K562 (cell line): ENCODE data around the gene ZNF625. TPM values are rescaled to one million over a fixed set of nuclear protein-coding genes. Genes with fewer than 3 reads are reported as not detected.

Experiments
- ATF1 ChIP-seq, 2 experiments: fragments of 450-650 bp in 1 of 2; IDR thresholded peaks; 2 replicates each; pipeline ENCODE4 v1.6.1; 2016; ENCODE audit warnings: missing compliant biosample characterization in 1 of 2, missing genetic modification characterization in 1 of 2
- E4F1 ChIP-seq: fragments of 250-450 bp; sonication (Bioruptor Pico); IDR thresholded peaks from 2 replicates; pipeline ENCODE4 v1.5.0; 2021; ENCODE audit warnings: mild to moderate bottlenecking, borderline replicate concordance
- EP300 ChIP-seq: IDR thresholded peaks from 2 replicates; pipeline ENCODE4 v1.6.1; 2012; ENCODE audit warnings: low read length, improper control_type of control experiment
- EP400 ChIP-seq: fragments of 450-650 bp; IDR thresholded peaks from 2 replicates; pipeline ENCODE4 v1.6.1; 2017; ENCODE audit warnings: antibody characterized with exemption, mild to moderate bottlenecking, moderate library complexity
- ETV1 ChIP-seq: fragments of 450-650 bp; conservative IDR thresholded peaks from 2 replicates; pipeline ENCODE4 v1.6.1; 2016; ENCODE audit warnings: missing genetic modification characterization, control low read depth, low read depth, missing compliant biosample characterization
- ETV6 ChIP-seq, 3 experiments: fragments of 150-350 bp in 1 of 3; sonication (generic) in 1 of 3; formaldehyde crosslinking in 1 of 3; IDR thresholded peaks; 2 replicates each; pipeline versions ENCODE4 v1.6.1 to v1.8.0; 2014 to 2022; ENCODE audit warnings: borderline replicate concordance in 2 of 3, low read depth in 2 of 3, antibody characterized with exemption in 1 of 3, low read length in 1 of 3, mild to moderate bottlenecking in 1 of 3, missing genetic modification reagents in 1 of 3
- NR1H2 ChIP-seq: sonication (generic); formaldehyde crosslinking; IDR thresholded peaks from 2 replicates; pipeline ENCODE4 v1.4.0; 2020; ENCODE audit warnings: mild to moderate bottlenecking, missing genetic modification reagents
- OTX1 ChIP-seq: fragments of 450-650 bp; formaldehyde crosslinking; IDR thresholded peaks from 2 replicates; pipeline ENCODE4 v1.4.0; 2022; ENCODE audit warnings: mild to moderate bottlenecking
- POLR2A ChIP-seq: fragments of 450-650 bp; conservative IDR thresholded peaks from 2 replicates; pipeline ENCODE4 v1.6.1; 2016
- POLR2H ChIP-seq: IDR thresholded peaks from 2 replicates; pipeline ENCODE4 v1.6.1; 2016; ENCODE audit warnings: missing genetic modification characterization, low read depth, mild to moderate bottlenecking, control low read depth, missing compliant biosample characterization, moderate library complexity
- RBM39 ChIP-seq: fragments of 200-400 bp; formaldehyde crosslinking; optimal IDR thresholded peaks from 2 replicates; pipeline ENCODE3; 2018; ENCODE audit warnings: low read depth, low read length
- SETDB1 ChIP-seq: IDR thresholded peaks from one replicate; pipeline ENCODE4 v1.6.1; 2012; ENCODE audit warnings: low read length, control low read depth, inconsistent platforms
- SOX6 ChIP-seq: fragments of 450-650 bp; IDR thresholded peaks from 2 replicates; pipeline ENCODE4 v1.6.1; 2014; ENCODE audit warnings: mild to moderate bottlenecking
- SP1 ChIP-seq: sonication (generic); formaldehyde crosslinking; IDR thresholded peaks from 2 replicates; pipeline ENCODE4 v1.8.1; 2022; ENCODE audit warnings: mild to moderate bottlenecking, missing genetic modification reagents
- SUPT5H ChIP-seq: fragments of 450-650 bp; IDR thresholded peaks from 2 replicates; pipeline ENCODE4 v1.6.1; 2016
- TCF7L2 ChIP-seq: fragments of 150-350 bp; IDR thresholded peaks from 2 replicates; pipeline ENCODE4 v1.6.1; 2016; ENCODE audit warnings: low read depth, mild to moderate bottlenecking, low read length, moderate library complexity
- TEAD2 ChIP-seq: fragments of 450-650 bp; IDR thresholded peaks from 2 replicates; pipeline ENCODE4 v1.6.1; 2016; ENCODE audit warnings: missing genetic modification characterization, control low read depth, missing compliant biosample characterization
- ZBTB1 ChIP-seq: sonication (generic); formaldehyde crosslinking; IDR thresholded peaks from 2 replicates; pipeline ENCODE4 v1.8.1; 2023; ENCODE audit warnings: missing genetic modification reagents, low read depth, mild to moderate bottlenecking, borderline replicate concordance
- ZNF740 ChIP-seq, 3 experiments: fragments of 200-800 bp in 1 of 3; sonication (Bioruptor generic) in 1 of 3; sonication (generic) in 1 of 3; formaldehyde crosslinking in 1 of 3; IDR thresholded peaks; 2 replicates each; pipeline versions ENCODE4 v1.6.1 to v1.8.0; 2016 to 2022; ENCODE audit warnings: mild to moderate bottlenecking in 2 of 3, missing compliant biosample characterization in 2 of 3, missing genetic modification characterization in 2 of 3, missing genetic modification reagents in 1 of 3
- polyA plus RNA-seq, 8 experiments: library from polyadenylated mRNA; depleted of rRNA in 4 of 8; stranded (reverse) in 5 of 8; unstranded in 3 of 8; fragments of >200 nt; fragmentation: Nextera tagmentation in 2 of 8; fragmentation: Illumina TruSeq in 1 of 8; extraction: Ambion mirVana in 2 of 8; extraction: Trizol in 1 of 8; gene quantifications; 2 replicates each; pipeline versions ENCODE4 v1.2.1 to v1.2.3, GENCODE V29; 2011 to 2014; ENCODE audit warnings: inconsistent platforms in 1 of 8, missing spikeins in 1 of 8
- total RNA-seq, 7 experiments: library from RNA; depleted of rRNA in 6 of 7; stranded (reverse); fragments of >200 nt in 6 of 7; fragmentation: Illumina TruSeq in 2 of 7; extraction: Trizol in 2 of 7; gene quantifications; 2 replicates each; pipeline versions ENCODE4 v1.2.1 to v1.2.3, GENCODE V29; 2011 to 2021; ENCODE audit warnings: low replicate concordance in 1 of 7
- TF ChIP-seq, protein P1 (sequence below): fragments of 250-450 bp; sonication (Bioruptor Pico); IDR thresholded peaks from 2 replicates; pipeline ENCODE4 v1.5.0; 2021
- TF ChIP-seq, protein P2 (sequence below): fragments of 250-450 bp; sonication (Bioruptor Pico); IDR thresholded peaks from 2 replicates; pipeline ENCODE4 v1.4.0; 2020; ENCODE audit warnings: mild to moderate bottlenecking, moderate library complexity, borderline replicate concordance

Gene ZNF625
- total and polyA plus RNA-seq, 9 of the 15 experiments (the other 6 are each of a cell fraction or from before 2014, with no cell fraction given) = 0.07 to 0.09 TPM; not detected in 7

GRCh38 chr19:12139885-12140544 is 16.5 kb downstream of the ZNF625 start, which contains the start of gene ZNF20 (continued):
- no peak for TF ChIP-seq ETV6 (IDR thresholded peaks at IDR 0.05; ENCODE audit: borderline replicate concordance in 1 of 2, low read depth in 2 of 2, low read length in 1 of 2)
- TF ChIP-seq ETV6 (CRISPR knock-in tag; IDR thresholded peaks at IDR 0.05; ENCODE audit: borderline replicate concordance) = no peak
- no peak; the same call in 1 of the 2 replicates for TF ChIP-seq NR1H2
- no peak for TF ChIP-seq TEAD2 (tag)
- no peak for TF ChIP-seq ATF1 (CRISPR knock-in tag; IDR thresholded peaks at IDR 0.05)
- no peak for TF ChIP-seq ATF1 (tag; IDR thresholded peaks at IDR 0.05)
- no peak for TF ChIP-seq E4F1 (CRISPR knock-in tag)
- no peak for TF ChIP-seq POLR2H (tag)
- no peak; the same call in none of the 2 replicates for TF ChIP-seq ETV1 (tag)
- TF ChIP-seq EP400 = peak; percentile 30
- no peak for TF ChIP-seq ZNF740 (CRISPR knock-in tag; IDR thresholded peaks at IDR 0.05)
- no peak for TF ChIP-seq ZNF740 (tag; IDR thresholded peaks at IDR 0.05)
- TF ChIP-seq RBM39 = no peak
- no peak for TF ChIP-seq OTX1 (CRISPR knock-in tag)
- no peak for TF ChIP-seq TCF7L2
- TF ChIP-seq, protein P1, sequence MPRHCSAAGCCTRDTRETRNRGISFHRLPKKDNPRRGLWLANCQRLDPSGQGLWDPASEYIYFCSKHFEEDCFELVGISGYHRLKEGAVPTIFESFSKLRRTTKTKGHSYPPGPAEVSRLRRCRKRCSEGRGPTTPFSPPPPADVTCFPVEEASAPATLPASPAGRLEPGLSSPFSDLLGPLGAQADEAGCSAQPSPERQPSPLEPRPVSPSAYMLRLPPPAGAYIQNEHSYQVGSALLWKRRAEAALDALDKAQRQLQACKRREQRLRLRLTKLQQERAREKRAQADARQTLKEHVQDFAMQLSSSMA (CRISPR knock-in tag) = no peak
- 0 out of 2 replicates have a peak, but pooled peaks have one; percentile 21 for TF ChIP-seq SOX6
- TF ChIP-seq, protein P2, sequence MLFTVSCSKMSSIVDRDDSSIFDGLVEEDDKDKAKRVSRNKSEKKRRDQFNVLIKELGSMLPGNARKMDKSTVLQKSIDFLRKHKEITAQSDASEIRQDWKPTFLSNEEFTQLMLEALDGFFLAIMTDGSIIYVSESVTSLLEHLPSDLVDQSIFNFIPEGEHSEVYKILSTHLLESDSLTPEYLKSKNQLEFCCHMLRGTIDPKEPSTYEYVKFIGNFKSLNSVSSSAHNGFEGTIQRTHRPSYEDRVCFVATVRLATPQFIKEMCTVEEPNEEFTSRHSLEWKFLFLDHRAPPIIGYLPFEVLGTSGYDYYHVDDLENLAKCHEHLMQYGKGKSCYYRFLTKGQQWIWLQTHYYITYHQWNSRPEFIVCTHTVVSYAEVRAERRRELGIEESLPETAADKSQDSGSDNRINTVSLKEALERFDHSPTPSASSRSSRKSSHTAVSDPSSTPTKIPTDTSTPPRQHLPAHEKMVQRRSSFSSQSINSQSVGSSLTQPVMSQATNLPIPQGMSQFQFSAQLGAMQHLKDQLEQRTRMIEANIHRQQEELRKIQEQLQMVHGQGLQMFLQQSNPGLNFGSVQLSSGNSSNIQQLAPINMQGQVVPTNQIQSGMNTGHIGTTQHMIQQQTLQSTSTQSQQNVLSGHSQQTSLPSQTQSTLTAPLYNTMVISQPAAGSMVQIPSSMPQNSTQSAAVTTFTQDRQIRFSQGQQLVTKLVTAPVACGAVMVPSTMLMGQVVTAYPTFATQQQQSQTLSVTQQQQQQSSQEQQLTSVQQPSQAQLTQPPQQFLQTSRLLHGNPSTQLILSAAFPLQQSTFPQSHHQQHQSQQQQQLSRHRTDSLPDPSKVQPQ = no peak
- TF ChIP-seq EP300 = peak; percentile 37
- TF ChIP-seq SUPT5H = peak; percentile 59
- no peak for TF ChIP-seq ZBTB1 (CRISPR knock-in tag)
- peak; percentile 65 for TF ChIP-seq POLR2A
- peak; percentile 67; the same call in 1 of the 2 replicates for TF ChIP-seq SP1 (CRISPR knock-in tag)
- no peak for TF ChIP-seq SETDB1
